ENCODE data around the gene NOL4.

The NOL4 gene

DNA sequence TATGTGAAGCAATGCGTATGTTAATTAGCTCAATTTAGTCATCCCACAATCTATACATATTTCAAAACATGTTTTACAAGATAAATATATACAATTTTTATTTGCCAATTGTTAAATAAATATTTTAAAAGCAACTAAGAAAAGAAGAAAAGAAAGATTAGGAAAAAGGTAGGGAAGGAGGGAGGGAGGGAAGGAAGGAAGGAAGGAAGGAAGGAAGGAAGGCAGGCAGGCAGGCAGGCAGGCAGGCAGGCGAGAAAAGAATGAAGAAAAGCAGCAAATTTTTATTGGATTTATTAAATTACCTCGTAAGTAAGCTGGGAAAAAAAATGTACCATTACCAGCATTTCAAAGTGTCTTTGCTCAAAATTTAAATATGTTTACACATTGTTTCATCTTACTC, 30.5 kb downstream of the NOL4 start:
- no peak for DNase-seq (ENCODE audit: low spot score)

DNA sequence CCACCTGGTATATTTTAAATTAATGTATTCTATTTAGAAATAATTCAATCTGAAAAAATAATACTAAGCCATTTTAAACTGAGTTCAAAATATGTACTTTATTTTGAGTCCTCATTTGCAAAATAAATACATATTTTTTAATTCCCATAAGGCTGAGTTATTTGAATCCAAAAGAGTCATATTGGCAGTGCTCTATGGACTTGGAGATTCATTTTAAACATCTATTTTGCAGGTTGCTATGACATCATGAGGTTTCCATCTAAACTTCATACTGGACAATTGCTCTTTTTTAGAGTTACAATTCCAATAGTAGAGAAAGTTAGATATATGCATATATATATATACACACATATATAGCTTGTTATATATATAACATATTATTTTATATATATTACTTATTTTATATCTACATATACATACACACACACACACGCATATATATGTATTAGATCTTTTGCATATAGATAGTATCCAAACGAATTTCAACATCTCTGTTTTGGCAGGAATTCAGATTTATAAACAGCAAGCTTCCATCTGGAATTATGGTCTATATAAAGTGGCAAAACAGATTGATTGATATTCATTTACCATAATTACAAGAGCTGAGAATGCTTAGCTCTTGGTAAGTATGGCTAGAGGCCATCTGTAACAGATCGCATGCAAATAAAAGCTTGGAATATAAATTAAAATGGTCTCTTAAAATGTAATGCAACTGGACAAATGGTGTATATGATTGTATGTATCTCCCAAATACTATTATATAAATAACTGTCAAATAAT, 34.9 kb downstream of the NOL4 start:
- DNase-seq (ENCODE audit: low spot score), result no peak

Measured in GM03348 (cell line).